Activated CD4-positive, alpha-beta T cell treated with anti-CD3 and anti-CD28 coated beads for 36 hours (primary cell): Measurements from ENCODE around the gene ASCC1. TPM values are rescaled to one million over a fixed set of nuclear protein-coding genes. Genes with fewer than 3 reads are reported as not detected.

Experiments
- ATAC-seq: fragments of 200-7000 bp; cut with Tn5 transposase; one replicate; pipeline ENCODE4 v1.10.0; 2021; ENCODE audit warnings: mild to moderate bottlenecking, moderate library complexity
- CTCF ChIA-PET: fragments of 350-600 bp; sonication (Branson Sonifier 250); formaldehyde crosslinking; loops from one replicate; lab custom pipeline; 2021; ENCODE audit warnings: antibody characterized with exemption; lab: Charles Lee
- POLR2A ChIA-PET: fragments of 350-600 bp; sonication (Branson Sonifier 250); formaldehyde crosslinking; loops from one replicate; lab custom pipeline; 2021; ENCODE audit warnings: antibody characterized with exemption, inconsistent platforms; lab: Charles Lee
- DNase-seq: peaks from one replicate; pipeline ENCODE4 v3.0.0-alpha.2; 2020
- H3K27ac Mint-ChIP-seq: one replicate; pipeline ENCODE4 v1.8.0; 2021; ENCODE audit warnings: mixed read lengths
- H3K27me3 Mint-ChIP-seq: one replicate; pipeline ENCODE4 v1.8.0; 2021; ENCODE audit warnings: mixed read lengths
- H3K36me3 Mint-ChIP-seq: one replicate; pipeline ENCODE4 v1.8.0; 2021; ENCODE audit warnings: low read depth, mixed read lengths
- H3K4me1 Mint-ChIP-seq: one replicate; pipeline ENCODE4 v1.8.0; 2021; ENCODE audit warnings: mixed read lengths
- H3K4me3 Mint-ChIP-seq: one replicate; pipeline ENCODE4 v1.8.0; 2021; ENCODE audit warnings: mild to moderate bottlenecking, moderate library complexity, mixed read lengths
- H3K9me3 Mint-ChIP-seq: one replicate; pipeline ENCODE4 v1.8.0; 2021; ENCODE audit warnings: low read depth, mixed read lengths
- intact Hi-C, 2 experiments: fragments of 100-400 bp; cut with DNase I in 1 of 2; cut with micrococcal nuclease in 1 of 2; formaldehyde crosslinking; loops; one replicate each; pipeline versions ENCODE4 v1.14.2 to v1.15.1; 2022 to 2024; cut with DNase I, micrococcal nuclease
- total RNA-seq, 2 experiments: library from RNA; stranded (reverse); gene quantifications; one replicate each; pipeline ENCODE4 v1.2.3, GENCODE V29; 2021

ASCC1 gene
- total RNA-seq, 2 experiments from 2014 or later = 67.8 to 68.9 TPM

- no peaks in the 10 kb centered on the region for H3K9me3 Mint-ChIP-seq
- DNase-seq (no peak), ATAC-seq (no peak)
- peaks cover 79% of the 10 kb centered on the region for H3K4me1 Mint-ChIP-seq
- H3K27ac Mint-ChIP-seq = peak overlapping the region; percentile 57
- intact Hi-C loops = no loop called here
- ChIA-PET CTCF (interaction anchor here (0.7 to 2.1 kb wide), 4 partner anchors 9 to 235 kb away, joined by 3 to 5 read pairs (median 4); no protein-coding TSS in a partner anchor), POLR2A (interaction anchor here (0.6 kb wide), 1 partner anchor 15 kb away, joined by 3 read pairs; no protein-coding TSS in a partner anchor)
- no peaks in the 10 kb centered on the region for H3K27me3 Mint-ChIP-seq
- H3K4me3 Mint-ChIP-seq = no peak overlapping the region
- H3K36me3 Mint-ChIP-seq = peaks cover 28% of the 10 kb centered on the region
These were observed 111.5 kb downstream of the ASCC1 start for GRCh38 chr10:72104472-72105097.

- Mint-ChIP-seq H3K36me3 (peaks cover 55% of the 10 kb centered on the region), H3K27ac (no peak overlapping the region), H3K4me3 (no peak overlapping the region), H3K9me3 (no peaks in the 10 kb centered on the region), H3K4me1 (peaks cover 72% of the 10 kb centered on the region), H3K27me3 (no peaks in the 10 kb centered on the region)
- POLR2A ChIA-PET = no interaction called here
- DNase-seq (no peak), ATAC-seq (no peak)
- intact Hi-C loops = loop anchor here (5.0 to 10.0 kb wide), 2 partner anchors 63 to 1265 kb away; no protein-coding TSS in a partner anchor
- CTCF ChIA-PET = interaction anchor here (0.6 to 1.6 kb wide), 4 partner anchors 9 to 149 kb away, joined by 3 read pairs; no protein-coding TSS in a partner anchor
These were observed 116.5 kb downstream of the ASCC1 start for GRCh38 chr10:72099600-72099921.

- no peaks in the 10 kb centered on the region for H3K27me3 Mint-ChIP-seq
- H3K4me1 Mint-ChIP-seq = peaks cover 73% of the 10 kb centered on the region
- ATAC-seq (no peak), DNase-seq (no peak)
- no peak overlapping the region for H3K4me3 Mint-ChIP-seq
- no peak overlapping the region for H3K27ac Mint-ChIP-seq
- H3K9me3 Mint-ChIP-seq = no peaks in the 10 kb centered on the region
- intact Hi-C loops = loop anchor here (5.0 to 10.0 kb wide), 2 partner anchors 63 to 1264 kb away; no protein-coding TSS in a partner anchor
- H3K36me3 Mint-ChIP-seq = peaks cover 56% of the 10 kb centered on the region
- CTCF ChIA-PET = interaction anchor here (1.1 to 1.6 kb wide), 3 partner anchors 10 to 125 kb away, joined by 3 read pairs; no protein-coding TSS in a partner anchor
- POLR2A ChIA-PET = no interaction called here
These were observed 117.1 kb downstream of the ASCC1 start for GRCh38 chr10:72098836-72099599.

- Mint-ChIP-seq H3K27ac (no peak overlapping the region), H3K9me3 (no peaks in the 10 kb centered on the region), H3K4me1 (peaks cover 71% of the 10 kb centered on the region), H3K36me3 (peaks cover 52% of the 10 kb centered on the region), H3K27me3 (no peaks in the 10 kb centered on the region), H3K4me3 (no peak overlapping the region)
- intact Hi-C loops = loop anchor here (5.0 to 10.0 kb wide), 2 partner anchors 64 to 1264 kb away; no protein-coding TSS in a partner anchor
- ChIA-PET CTCF (interaction anchor here (1.1 to 1.6 kb wide), 2 partner anchors 10 to 126 kb away, joined by 3 read pairs; no protein-coding TSS in a partner anchor), POLR2A (no interaction called here)
- DNase-seq = no peak
- ATAC-seq = no peak
These were observed 117.7 kb downstream of the ASCC1 start for GRCh38 chr10:72098301-72098835.

- H3K27me3 Mint-ChIP-seq = no peaks in the 10 kb centered on the region
- DNase-seq (no peak), ATAC-seq (peak; percentile 60)
- peaks cover 48% of the 10 kb centered on the region for H3K36me3 Mint-ChIP-seq
- H3K4me1 Mint-ChIP-seq = peaks cover 72% of the 10 kb centered on the region
- CTCF ChIA-PET = interaction anchor here (0.8 to 0.9 kb wide), 2 partner anchors 11 to 156 kb away, joined by 3 read pairs; no protein-coding TSS in a partner anchor
- no peak overlapping the region for H3K4me3 Mint-ChIP-seq
- POLR2A ChIA-PET = no interaction called here
- peak overlapping the region; percentile 53 for H3K27ac Mint-ChIP-seq
- no peaks in the 10 kb centered on the region for H3K9me3 Mint-ChIP-seq
- intact Hi-C loops = loop anchor here (2.0 to 10.0 kb wide), 3 partner anchors 65 to 1263 kb away; no protein-coding TSS in a partner anchor
These were observed 118.4 kb downstream of the ASCC1 start for GRCh38 chr10:72097448-72098300.

GRCh38 chr10:72096115-72097000 lies 119.7 kb downstream of the ASCC1 start:
- peak; percentile 75 for DNase-seq
- intact Hi-C loops = loop anchor here (2.0 to 10.0 kb wide), 3 partner anchors 66 to 1262 kb away; no protein-coding TSS in a partner anchor
- Mint-ChIP-seq H3K4me3 (peak overlapping the region; percentile 24), H3K27me3 (no peaks in the 10 kb centered on the region), H3K9me3 (no peaks in the 10 kb centered on the region), H3K27ac (peak overlapping the region; percentile 85), H3K36me3 (peaks cover 35% of the 10 kb centered on the region), H3K4me1 (peaks cover 70% of the 10 kb centered on the region)
- POLR2A ChIA-PET = no interaction called here
- CTCF ChIA-PET = interaction anchor here (0.8 to 2.0 kb wide), 2 partner anchors 9 to 157 kb away, joined by 3 to 4 read pairs; no protein-coding TSS in a partner anchor
- peak; percentile 56 for ATAC-seq

- H3K4me1 Mint-ChIP-seq = peaks cover 68% of the 10 kb centered on the region
- H3K27ac Mint-ChIP-seq = peak overlapping the region; percentile 81
- no peaks in the 10 kb centered on the region for H3K9me3 Mint-ChIP-seq
- POLR2A ChIA-PET = interaction anchor here (0.6 to 0.7 kb wide), 2 partner anchors 42 to 196 kb away, joined by 3 read pairs; no protein-coding TSS in a partner anchor
- intact Hi-C loops = loop anchor here (5.0 to 10.0 kb wide), 2 partner anchors 67 to 1260 kb away; no protein-coding TSS in a partner anchor
- H3K4me3 Mint-ChIP-seq = no peak overlapping the region
- CTCF ChIA-PET = interaction anchor here (0.5 to 2.0 kb wide), 4 partner anchors 10 to 248 kb away, joined by 3 to 4 read pairs (median 4); no protein-coding TSS in a partner anchor
- peaks cover 28% of the 10 kb centered on the region for H3K36me3 Mint-ChIP-seq
- DNase-seq = peak; percentile 56
- H3K27me3 Mint-ChIP-seq = no peaks in the 10 kb centered on the region
- ATAC-seq = peak; percentile 57
These were observed 120.9 kb downstream of the ASCC1 start for GRCh38 chr10:72095195-72095594.

- no peak for ATAC-seq
- no peaks in the 10 kb centered on the region for H3K27me3 Mint-ChIP-seq
- ChIA-PET POLR2A (interaction anchor here (0.7 kb wide), 2 partner anchors 197 to 237 kb away, joined by 3 read pairs; no protein-coding TSS in a partner anchor), CTCF (interaction anchor here (0.8 to 2.0 kb wide), 6 partner anchors 10 to 249 kb away, joined by 3 to 6 read pairs (median 4); no protein-coding TSS in a partner anchor)
- no peaks in the 10 kb centered on the region for H3K9me3 Mint-ChIP-seq
- peak overlapping the region; percentile 27 for H3K4me3 Mint-ChIP-seq
- H3K27ac Mint-ChIP-seq = peak overlapping the region; percentile 86
- intact Hi-C loops = loop anchor here (1.0 to 10.0 kb wide), 2 partner anchors 14 to 1260 kb away; no protein-coding TSS in a partner anchor
- H3K36me3 Mint-ChIP-seq = peaks cover 28% of the 10 kb centered on the region
- DNase-seq = no peak
- peaks cover 74% of the 10 kb centered on the region for H3K4me1 Mint-ChIP-seq
These were observed 121.5 kb downstream of the ASCC1 start for GRCh38 chr10:72094574-72094973.

GRCh38 chr10:72093450-72093849 lies 122.6 kb downstream of the ASCC1 start:
- DNase-seq = no peak
- H3K9me3 Mint-ChIP-seq = no peaks in the 10 kb centered on the region
- H3K36me3 Mint-ChIP-seq = peaks cover 27% of the 10 kb centered on the region
- no peak overlapping the region for H3K4me3 Mint-ChIP-seq
- H3K27ac Mint-ChIP-seq = no peak overlapping the region
- no peak for ATAC-seq
- POLR2A ChIA-PET = no interaction called here
- no peaks in the 10 kb centered on the region for H3K27me3 Mint-ChIP-seq
- H3K4me1 Mint-ChIP-seq = peaks cover 74% of the 10 kb centered on the region
- intact Hi-C loops = loop anchor here in 1 of 2 experiments (10.0 kb wide), 1 partner anchor 1259 kb away; no protein-coding TSS in a partner anchor
- CTCF ChIA-PET = interaction anchor here (0.7 to 1.8 kb wide), 9 partner anchors 10 to 244 kb away, joined by 3 to 6 read pairs (median 3); no protein-coding TSS in a partner anchor
